Astrocyte (in vitro differentiated cells and primary cell): ENCODE results near the gene SMPDL3A.
"Not testable (repeated sequence)": the region's sequence is repeated elsewhere in the genome, so short reads cannot be mapped to it uniquely, and the experiment has no call there.

Source experiments
- EZH2 ChIP-seq: IDR thresholded peaks from 2 replicates; pipeline ENCODE4 v1.6.1; 2012; ENCODE audit warnings: mild to moderate bottlenecking, low read length, inconsistent platforms; ENCODE audit not compliant: insufficient read depth
- TF ChIP-seq, protein P1 (sequence below): IDR thresholded peaks from 2 replicates; pipeline ENCODE4 v1.5.1; 2011; ENCODE audit warnings: low read depth, mild to moderate bottlenecking, inconsistent platforms, low read length, moderate library complexity; ENCODE audit not compliant: insufficient read depth

DNA sequence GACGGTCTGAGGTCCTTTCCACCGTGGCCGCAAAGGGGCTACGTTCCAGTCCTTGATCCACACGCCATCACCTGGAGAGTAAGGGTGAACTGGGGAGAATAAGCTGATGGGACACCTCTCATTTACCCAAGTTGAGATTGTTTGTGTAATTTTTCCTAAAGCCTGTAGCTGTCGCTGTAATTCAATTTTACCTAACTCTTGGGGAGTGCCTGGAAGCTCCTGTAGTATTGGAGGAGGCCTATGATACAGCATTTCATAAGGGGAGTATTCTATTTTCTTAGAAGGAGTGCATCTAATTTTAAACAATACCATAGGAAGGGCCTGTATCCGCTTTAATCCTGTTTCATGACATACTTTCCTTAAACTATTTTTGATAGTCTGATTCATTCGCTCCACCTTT, 44.8 kb upstream of the SMPDL3A start:
- TF ChIP-seq, protein P1, sequence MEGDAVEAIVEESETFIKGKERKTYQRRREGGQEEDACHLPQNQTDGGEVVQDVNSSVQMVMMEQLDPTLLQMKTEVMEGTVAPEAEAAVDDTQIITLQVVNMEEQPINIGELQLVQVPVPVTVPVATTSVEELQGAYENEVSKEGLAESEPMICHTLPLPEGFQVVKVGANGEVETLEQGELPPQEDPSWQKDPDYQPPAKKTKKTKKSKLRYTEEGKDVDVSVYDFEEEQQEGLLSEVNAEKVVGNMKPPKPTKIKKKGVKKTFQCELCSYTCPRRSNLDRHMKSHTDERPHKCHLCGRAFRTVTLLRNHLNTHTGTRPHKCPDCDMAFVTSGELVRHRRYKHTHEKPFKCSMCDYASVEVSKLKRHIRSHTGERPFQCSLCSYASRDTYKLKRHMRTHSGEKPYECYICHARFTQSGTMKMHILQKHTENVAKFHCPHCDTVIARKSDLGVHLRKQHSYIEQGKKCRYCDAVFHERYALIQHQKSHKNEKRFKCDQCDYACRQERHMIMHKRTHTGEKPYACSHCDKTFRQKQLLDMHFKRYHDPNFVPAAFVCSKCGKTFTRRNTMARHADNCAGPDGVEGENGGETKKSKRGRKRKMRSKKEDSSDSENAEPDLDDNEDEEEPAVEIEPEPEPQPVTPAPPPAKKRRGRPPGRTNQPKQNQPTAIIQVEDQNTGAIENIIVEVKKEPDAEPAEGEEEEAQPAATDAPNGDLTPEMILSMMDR, result not testable (repeated sequence)
- TF ChIP-seq EZH2, result not testable (repeated sequence)
